Neural cell (in vitro differentiated cells): ENCODE measurements around the gene GABBR2. TPM values are rescaled to one million over a fixed set of nuclear protein-coding genes. Genes with fewer than 3 reads are reported as not detected.

Source experiments
- H2AFZ ChIP-seq: fragments of 200-600, 300-800 bp; sonication (generic), shearing (Covaris generic); 2 replicates; pipeline ENCODE4 v1.6.0; 2014; ENCODE audit warnings: low read depth, mild to moderate bottlenecking, antibody characterized with exemption, low read length, moderate library complexity
- H3F3A ChIP-seq: fragments of 200-600 bp; shearing (Covaris generic); 2 replicates; pipeline ENCODE4 v1.6.1; 2016; ENCODE audit warnings: mild to moderate bottlenecking, moderate library complexity, mixed read lengths, antibody characterized with exemption, low read length; ENCODE audit not compliant: insufficient read depth, poor library complexity, severe bottlenecking
- H3K27ac ChIP-seq: fragments of 200-600, 300-800 bp; sonication (generic), shearing (Covaris generic); 2 replicates; pipeline ENCODE4 v1.5.1; 2014; ENCODE audit warnings: mild to moderate bottlenecking, low read length, moderate library complexity
- H3K27me3 ChIP-seq: fragments of 300-800, 200-600 bp; sonication (generic), shearing (Covaris generic); 2 replicates; pipeline ENCODE4 v1.6.0; 2014; ENCODE audit warnings: mild to moderate bottlenecking, low read depth, low read length, moderate library complexity; ENCODE audit not compliant: insufficient read depth
- H3K36me3 ChIP-seq: fragments of 300-800, 200-600 bp; sonication (generic), shearing (Covaris generic); 2 replicates; pipeline ENCODE4 v1.5.1; 2014; ENCODE audit warnings: mild to moderate bottlenecking, antibody characterized with exemption, low read length, moderate library complexity; ENCODE audit not compliant: insufficient read depth
- H3K4me2 ChIP-seq: fragments of 300-800, 200-600 bp; sonication (generic), shearing (Covaris generic); 2 replicates; pipeline ENCODE4 v1.6.0; 2014; ENCODE audit warnings: mild to moderate bottlenecking, low read length
- H3K4me3 ChIP-seq: fragments of 300-800, 200-600 bp; sonication (generic), shearing (Covaris generic); 2 replicates; pipeline ENCODE4 v1.5.1; 2014; ENCODE audit warnings: mild to moderate bottlenecking, low read length, moderate library complexity
- H3K79me2 ChIP-seq: fragments of 200-600 bp; shearing (Covaris generic); replicated peaks from 2 replicates; pipeline ENCODE4 v1.6.0; 2014; ENCODE audit warnings: mild to moderate bottlenecking, low read length, moderate library complexity; ENCODE audit not compliant: insufficient read depth
- H3K9ac ChIP-seq: fragments of 300-800, 200-600 bp; sonication (generic), shearing (Covaris generic); 2 replicates; pipeline ENCODE4 v1.6.1; 2016; ENCODE audit warnings: mild to moderate bottlenecking, low read length, mixed read lengths
- H3K9me2 ChIP-seq: fragments of 200-600 bp; shearing (Covaris generic); 2 replicates; pipeline ENCODE4 v1.6.1; 2016; ENCODE audit warnings: mild to moderate bottlenecking, low read length, mixed read lengths; ENCODE audit not compliant: insufficient read depth
- H3K9me3 ChIP-seq: fragments of 200-600, 300-800 bp; sonication (generic), shearing (Covaris generic); 2 replicates; pipeline ENCODE4 v1.6.1; 2016; ENCODE audit warnings: mild to moderate bottlenecking, mixed run types, low read length, moderate library complexity, mixed read lengths
- H4K20me1 ChIP-seq: fragments of 200-600 bp; shearing (Covaris generic); 2 replicates; pipeline ENCODE4 v1.6.1; 2016; ENCODE audit warnings: mild to moderate bottlenecking, mixed run types; ENCODE audit not compliant: insufficient read depth
- EP300 ChIP-seq: fragments of 450-650 bp; conservative IDR thresholded peaks from 2 replicates; pipeline ENCODE4 v1.6.1; 2014; ENCODE audit warnings: antibody characterized with exemption, mild to moderate bottlenecking, moderate library complexity; ENCODE audit not compliant: poor library complexity, severe bottlenecking
- EZH2 ChIP-seq: fragments of 200-600, 300-800 bp; shearing (Covaris generic), sonication (generic); IDR thresholded peaks from 2 replicates; pipeline ENCODE4 v1.6.1; 2014; ENCODE audit warnings: antibody characterized with exemption, low read length, borderline replicate concordance, mild to moderate bottlenecking; ENCODE audit not compliant: insufficient read depth, poor library complexity, severe bottlenecking
- MXI1 ChIP-seq: fragments of 450-650 bp; conservative IDR thresholded peaks from 2 replicates; pipeline ENCODE4 v1.6.1; 2014; ENCODE audit warnings: antibody characterized with exemption, mild to moderate bottlenecking; ENCODE audit not compliant: poor library complexity, severe bottlenecking
- POLR2AphosphoS5 ChIP-seq: IDR thresholded peaks from 2 replicates; pipeline ENCODE4 v1.6.1; 2012
- RAD21 ChIP-seq: fragments of 450-650 bp; conservative IDR thresholded peaks from 2 replicates; pipeline ENCODE4 v1.6.1; 2014; ENCODE audit warnings: antibody characterized with exemption, mild to moderate bottlenecking, moderate library complexity
- SMC3 ChIP-seq: fragments of 450-650 bp; conservative IDR thresholded peaks from 2 replicates; pipeline ENCODE4 v1.6.1; 2014; ENCODE audit warnings: antibody characterized with exemption, mild to moderate bottlenecking, moderate library complexity; ENCODE audit not compliant: poor library complexity
- TAF1 ChIP-seq: IDR thresholded peaks from 2 replicates; pipeline ENCODE4 v1.6.1; 2012; ENCODE audit warnings: low read depth
- polyA plus RNA-seq: library from polyadenylated mRNA; depleted of rRNA; stranded (reverse); fragments of >200 nt; gene quantifications from 2 replicates; pipeline ENCODE4 v1.2.3, GENCODE V29; 2014
- TF ChIP-seq, protein P1 (sequence below): fragments of 450-650 bp; IDR thresholded peaks from 2 replicates; pipeline ENCODE4 v1.5.1; 2014; ENCODE audit warnings: antibody characterized with exemption, mild to moderate bottlenecking, moderate library complexity; ENCODE audit not compliant: poor library complexity, severe bottlenecking
- TF ChIP-seq, protein P2 (sequence below): IDR thresholded peaks from 2 replicates; pipeline ENCODE4 v1.6.1; 2012; ENCODE audit warnings: borderline replicate concordance

The GABBR2 gene
- polyA plus RNA-seq, 1 donor from 2014 or later: 7.1 TPM

DNA sequence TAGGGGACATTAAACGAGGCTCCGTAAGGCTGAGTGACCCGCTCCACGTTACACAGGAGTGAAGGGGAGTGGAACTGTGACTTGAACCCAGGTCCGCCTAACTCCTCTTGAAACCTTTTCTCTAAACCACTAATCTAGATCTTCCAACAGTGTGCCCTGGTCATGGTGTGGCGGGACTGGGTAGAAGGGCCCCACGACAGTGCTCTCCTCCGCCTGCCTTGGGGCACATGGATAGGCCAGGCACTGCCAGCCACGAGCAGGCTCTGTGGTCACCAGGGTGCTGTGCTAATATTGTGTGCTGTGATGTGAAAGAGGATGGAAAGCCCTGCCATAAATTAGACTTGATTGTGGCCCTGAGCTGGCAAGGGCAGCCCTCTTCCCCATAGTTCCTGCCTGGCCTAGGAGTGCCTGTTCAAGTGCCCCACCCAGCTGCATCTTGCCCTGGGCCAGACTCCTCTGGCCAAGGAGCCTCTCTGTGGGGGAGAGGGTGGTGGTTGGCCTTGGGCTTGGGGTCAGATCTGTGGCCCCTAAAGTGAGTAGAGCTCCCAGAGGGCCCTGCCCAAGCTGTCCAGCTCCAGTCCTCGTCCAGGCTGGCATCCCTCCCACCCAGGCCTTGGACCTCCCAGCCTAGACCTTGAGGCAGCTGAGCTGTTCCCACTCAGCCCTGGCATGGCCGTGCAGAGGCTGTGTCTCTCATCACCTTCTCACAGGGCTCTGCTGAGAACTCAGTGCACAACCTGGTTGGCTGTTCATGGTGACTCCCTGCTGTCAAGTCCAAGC, 385.5 kb downstream of the GABBR2 start:
- H4K20me1 ChIP-seq: no peaks in the 10 kb centered on the region
- no peaks in the 10 kb centered on the region for H3K36me3 ChIP-seq
- TF ChIP-seq EZH2 (no peak), SMC3 (no peak), TAF1 (no peak), MXI1 (no peak), POLR2AphosphoS5 (no peak), EP300 (no peak), RAD21 (no peak)
- TF ChIP-seq, protein P1, sequence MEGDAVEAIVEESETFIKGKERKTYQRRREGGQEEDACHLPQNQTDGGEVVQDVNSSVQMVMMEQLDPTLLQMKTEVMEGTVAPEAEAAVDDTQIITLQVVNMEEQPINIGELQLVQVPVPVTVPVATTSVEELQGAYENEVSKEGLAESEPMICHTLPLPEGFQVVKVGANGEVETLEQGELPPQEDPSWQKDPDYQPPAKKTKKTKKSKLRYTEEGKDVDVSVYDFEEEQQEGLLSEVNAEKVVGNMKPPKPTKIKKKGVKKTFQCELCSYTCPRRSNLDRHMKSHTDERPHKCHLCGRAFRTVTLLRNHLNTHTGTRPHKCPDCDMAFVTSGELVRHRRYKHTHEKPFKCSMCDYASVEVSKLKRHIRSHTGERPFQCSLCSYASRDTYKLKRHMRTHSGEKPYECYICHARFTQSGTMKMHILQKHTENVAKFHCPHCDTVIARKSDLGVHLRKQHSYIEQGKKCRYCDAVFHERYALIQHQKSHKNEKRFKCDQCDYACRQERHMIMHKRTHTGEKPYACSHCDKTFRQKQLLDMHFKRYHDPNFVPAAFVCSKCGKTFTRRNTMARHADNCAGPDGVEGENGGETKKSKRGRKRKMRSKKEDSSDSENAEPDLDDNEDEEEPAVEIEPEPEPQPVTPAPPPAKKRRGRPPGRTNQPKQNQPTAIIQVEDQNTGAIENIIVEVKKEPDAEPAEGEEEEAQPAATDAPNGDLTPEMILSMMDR: no peak
- TF ChIP-seq, protein P2, sequence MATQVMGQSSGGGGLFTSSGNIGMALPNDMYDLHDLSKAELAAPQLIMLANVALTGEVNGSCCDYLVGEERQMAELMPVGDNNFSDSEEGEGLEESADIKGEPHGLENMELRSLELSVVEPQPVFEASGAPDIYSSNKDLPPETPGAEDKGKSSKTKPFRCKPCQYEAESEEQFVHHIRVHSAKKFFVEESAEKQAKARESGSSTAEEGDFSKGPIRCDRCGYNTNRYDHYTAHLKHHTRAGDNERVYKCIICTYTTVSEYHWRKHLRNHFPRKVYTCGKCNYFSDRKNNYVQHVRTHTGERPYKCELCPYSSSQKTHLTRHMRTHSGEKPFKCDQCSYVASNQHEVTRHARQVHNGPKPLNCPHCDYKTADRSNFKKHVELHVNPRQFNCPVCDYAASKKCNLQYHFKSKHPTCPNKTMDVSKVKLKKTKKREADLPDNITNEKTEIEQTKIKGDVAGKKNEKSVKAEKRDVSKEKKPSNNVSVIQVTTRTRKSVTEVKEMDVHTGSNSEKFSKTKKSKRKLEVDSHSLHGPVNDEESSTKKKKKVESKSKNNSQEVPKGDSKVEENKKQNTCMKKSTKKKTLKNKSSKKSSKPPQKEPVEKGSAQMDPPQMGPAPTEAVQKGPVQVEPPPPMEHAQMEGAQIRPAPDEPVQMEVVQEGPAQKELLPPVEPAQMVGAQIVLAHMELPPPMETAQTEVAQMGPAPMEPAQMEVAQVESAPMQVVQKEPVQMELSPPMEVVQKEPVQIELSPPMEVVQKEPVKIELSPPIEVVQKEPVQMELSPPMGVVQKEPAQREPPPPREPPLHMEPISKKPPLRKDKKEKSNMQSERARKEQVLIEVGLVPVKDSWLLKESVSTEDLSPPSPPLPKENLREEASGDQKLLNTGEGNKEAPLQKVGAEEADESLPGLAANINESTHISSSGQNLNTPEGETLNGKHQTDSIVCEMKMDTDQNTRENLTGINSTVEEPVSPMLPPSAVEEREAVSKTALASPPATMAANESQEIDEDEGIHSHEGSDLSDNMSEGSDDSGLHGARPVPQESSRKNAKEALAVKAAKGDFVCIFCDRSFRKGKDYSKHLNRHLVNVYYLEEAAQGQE: no peak
- H3K9me2 ChIP-seq: no peaks in the 10 kb centered on the region
- H2AFZ ChIP-seq: no peak overlapping the region
- H3K27me3 ChIP-seq: no peaks in the 10 kb centered on the region
- H3K9me3 ChIP-seq: no peaks in the 10 kb centered on the region
- H3K4me3 ChIP-seq: no peak overlapping the region
- H3F3A ChIP-seq: no peaks in the 10 kb centered on the region
- H3K9ac ChIP-seq: no peak overlapping the region
- no peaks in the 10 kb centered on the region for H3K79me2 ChIP-seq
- no peak overlapping the region for H3K27ac ChIP-seq
- H3K4me2 ChIP-seq: no peak overlapping the region

DNA sequence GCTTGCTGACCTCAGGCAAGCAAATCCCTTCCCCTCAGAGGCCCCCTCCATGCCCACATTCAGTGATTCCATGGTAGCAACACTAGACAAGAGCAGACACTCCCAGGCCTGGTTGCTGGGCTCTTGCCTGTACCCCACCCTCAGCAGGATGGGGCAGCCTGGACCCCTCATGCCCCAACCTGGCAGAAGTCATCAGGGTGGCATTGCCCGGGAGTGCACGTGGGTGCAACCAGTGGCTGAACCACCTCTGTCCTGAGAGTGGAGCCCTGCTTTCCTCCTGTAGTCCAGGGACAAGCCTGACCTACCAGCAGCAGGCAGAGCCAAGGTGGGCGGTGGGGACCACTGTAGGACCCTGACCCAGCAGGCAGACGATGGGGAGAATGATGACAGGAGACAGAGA, 387.5 kb downstream of the GABBR2 start:
- Histone ChIP-seq H3K4me2 (no peak overlapping the region), H3K4me3 (no peak overlapping the region), H3K9me3 (no peaks in the 10 kb centered on the region), H3K36me3 (no peaks in the 10 kb centered on the region), H3K27ac (no peak overlapping the region), H3F3A (no peaks in the 10 kb centered on the region), H2AFZ (no peak overlapping the region), H3K9ac (no peak overlapping the region), H3K79me2 (no peaks in the 10 kb centered on the region), H3K9me2 (no peaks in the 10 kb centered on the region), H3K27me3 (no peaks in the 10 kb centered on the region), H4K20me1 (no peaks in the 10 kb centered on the region)
- TF ChIP-seq MXI1: no peak
- TF ChIP-seq RAD21: no peak
- TF ChIP-seq, protein P2: no peak
- no peak for TF ChIP-seq EZH2
- no peak for TF ChIP-seq SMC3
- TF ChIP-seq, protein P1: no peak
- no peak for TF ChIP-seq TAF1
- TF ChIP-seq EP300: no peak
